Smooth muscle cell (in vitro differentiated cells): ENCODE results near the gene IL23R. TPM values are rescaled to one million over a fixed set of nuclear protein-coding genes. Genes with fewer than 3 reads are reported as not detected.

ENCODE experiments used
- DNase-seq: peaks from one replicate; lab custom pipeline; 2025; ENCODE audit not compliant: unreplicated experiment; lab: John Stamatoyannopoulos, UW
- H2AFZ ChIP-seq: fragments of 200-600 bp; sonication (generic); 2 replicates; pipeline ENCODE4 v1.6.0; 2016; ENCODE audit warnings: antibody characterized with exemption, low read depth, mild to moderate bottlenecking
- H3F3A ChIP-seq: fragments of 200-600 bp; sonication (generic); 2 replicates; pipeline ENCODE4 v1.6.0; 2017; ENCODE audit warnings: antibody characterized with exemption, low read depth
- H3K27ac ChIP-seq: fragments of 200-600 bp; sonication (generic); 2 replicates; pipeline ENCODE4 v1.5.1; 2016; ENCODE audit warnings: low read depth, mild to moderate bottlenecking
- H3K27me3 ChIP-seq: fragments of 200-600 bp; sonication (generic); 2 replicates; pipeline ENCODE4 v1.6.1; 2016; ENCODE audit warnings: low read depth, mild to moderate bottlenecking
- H3K36me3 ChIP-seq: fragments of 200-600 bp; sonication (generic); 2 replicates; pipeline ENCODE4 v1.5.1; 2016; ENCODE audit warnings: low read depth
- H3K4me1 ChIP-seq: fragments of 200-600 bp; sonication (generic); 2 replicates; pipeline ENCODE4 v1.5.1; 2016; ENCODE audit warnings: low read depth
- H3K4me2 ChIP-seq: fragments of 200-600 bp; sonication (generic); 2 replicates; pipeline ENCODE4 v1.6.0; 2016; ENCODE audit warnings: mild to moderate bottlenecking
- H3K4me3 ChIP-seq: fragments of 200-600 bp; sonication (generic); 2 replicates; pipeline ENCODE4 v1.5.1; 2016; ENCODE audit warnings: mild to moderate bottlenecking
- H3K79me2 ChIP-seq: fragments of 200-600 bp; sonication (generic); 2 replicates; pipeline ENCODE4 v1.6.0; 2016; ENCODE audit warnings: low read depth, mild to moderate bottlenecking
- H3K9ac ChIP-seq: fragments of 200-600 bp; sonication (generic); 2 replicates; pipeline ENCODE4 v1.6.0; 2016; ENCODE audit warnings: low read depth
- H3K9me3 ChIP-seq: fragments of 200-600 bp; sonication (generic); replicated peaks from 2 replicates; pipeline ENCODE4 v1.5.1; 2016; ENCODE audit warnings: low read depth
- H4K20me1 ChIP-seq: fragments of 200-600 bp; sonication (generic); 2 replicates; pipeline ENCODE4 v1.6.0; 2016; ENCODE audit warnings: low read depth
- CTCF ChIP-seq: fragments of 200-600 bp; sonication (generic); IDR thresholded peaks from 2 replicates; pipeline ENCODE4 v1.5.1; 2017; ENCODE audit warnings: borderline replicate concordance, mild to moderate bottlenecking, antibody characterized with exemption; ENCODE audit not compliant: insufficient read depth, poor library complexity, severe bottlenecking
- WGBS: methylation state at CpG from one replicate; pipeline ENCODE4 v1.1.7; 2016; ENCODE audit warnings: low lambda C conversion rate; 5-methylcytosine and 5-hydroxymethylcytosine counted together
- polyA plus RNA-seq: library from polyadenylated mRNA; unstranded; fragments of >200 nt; fragmentation: Nextera tagmentation; extraction: Ambion mirVana; gene quantifications from 2 replicates; pipeline ENCODE4 v1.2.1, GENCODE V29; 2016
- small RNA-seq: library from RNA; depleted of rRNA; stranded (forward); fragments of <200 nt; gene quantifications from one replicate; pipeline ENCODE3, GENCODE V24; 2014
- total RNA-seq: library from RNA; depleted of rRNA; stranded (reverse); fragments of >200 nt; gene quantifications from 2 replicates; pipeline ENCODE4 v1.2.3, GENCODE V29; 2014

Gene IL23R
- total and polyA plus RNA-seq, 2 experiments from 2014 or later, result not detected

GRCh38 chr1:67306547-67306946 lies 140.3 kb downstream of the IL23R start:
- peak overlapping the region; percentile 57 for H3K4me3 ChIP-seq
- no peaks in the 10 kb centered on the region for H3K36me3 ChIP-seq
- WGBS, result 94% methylated on average over 7 of the region's 7 CpGs
- no peak for TF ChIP-seq CTCF
- no peak overlapping the region for H3K4me2 ChIP-seq
- H2AFZ ChIP-seq, result no peak overlapping the region
- H3K79me2 ChIP-seq, result no peaks in the 10 kb centered on the region
- H3K27ac ChIP-seq, result no peak overlapping the region
- H3F3A ChIP-seq, result no peaks in the 10 kb centered on the region
- no peak for DNase-seq
- peaks cover 65% of the 10 kb centered on the region for H3K27me3 ChIP-seq
- peaks cover 10% of the 10 kb centered on the region for H3K4me1 ChIP-seq
- H3K9me3 ChIP-seq, result no peaks in the 10 kb centered on the region
- no peak overlapping the region for H3K9ac ChIP-seq
- no peaks in the 10 kb centered on the region for H4K20me1 ChIP-seq

GRCh38 chr1:67307251-67308060 lies 141.2 kb downstream of the IL23R start, which contains the start of gene IL12RB2:
Gene IL12RB2 (plus strand): TSS chr1:67307873. CDS start chr1:67320369, 12,496 bp downstream.
- Histone ChIP-seq H3K9ac (no peak within 1 kb of the TSS), H3F3A (no peaks in the 10 kb centered on the region), H3K9me3 (no peaks in the 10 kb centered on the region), H2AFZ (peak within 1 kb of the TSS; percentile 76), H3K4me3 (peak within 1 kb of the TSS; percentile 57), H3K36me3 (no peaks in the 10 kb centered on the region), H3K4me1 (peaks cover 10% of the 10 kb centered on the region), H4K20me1 (no peaks in the 10 kb centered on the region), H3K27me3 (peaks cover 64% of the 10 kb centered on the region), H3K27ac (no peak within 1 kb of the TSS), H3K4me2 (peak within 1 kb of the TSS; percentile 95), H3K79me2 (no peaks in the 10 kb centered on the region)
- TF ChIP-seq CTCF, result no peak
- WGBS, result 8% methylated on average over 39 of the region's 75 CpGs
- DNase-seq, result no peak

GRCh38 chr1:67308136-67308535 lies 141.9 kb downstream of the IL23R start:
- H3K4me2 ChIP-seq, result peak overlapping the region; percentile 95
- peaks cover 59% of the 10 kb centered on the region for H3K27me3 ChIP-seq
- H3K9me3 ChIP-seq, result no peaks in the 10 kb centered on the region
- WGBS, result 36% methylated on average over 15 of the region's 15 CpGs
- H3F3A ChIP-seq, result no peaks in the 10 kb centered on the region
- TF ChIP-seq CTCF, result no peak
- no peaks in the 10 kb centered on the region for H3K79me2 ChIP-seq
- H4K20me1 ChIP-seq, result no peaks in the 10 kb centered on the region
- no peak overlapping the region for H2AFZ ChIP-seq
- H3K27ac ChIP-seq, result no peak overlapping the region
- H3K36me3 ChIP-seq, result no peaks in the 10 kb centered on the region
- no peak overlapping the region for H3K9ac ChIP-seq
- DNase-seq, result no peak
- peak overlapping the region; percentile 57 for H3K4me3 ChIP-seq
- peaks cover 10% of the 10 kb centered on the region for H3K4me1 ChIP-seq

Small RNAs within 50 kb of the gene (small RNA-seq; reads per million reads assigned to genes)
- gene RNU4ATAC4P (not detected), gene RNU6-586P (not detected)

Other genes with a start within 250 kb of the IL23R start
- gene DNAI4, start 241.6 kb upstream of the IL23R start, total RNA-seq, result 2.2 and 2.4 TPM in 2 replicates
- 0.63 and 3.9 TPM in 2 replicates for gene DNAI4, start 241.6 kb upstream of the IL23R start, polyA plus RNA-seq
- 36.1 and 54.4 TPM in 2 replicates for gene MIER1, start 241.5 kb upstream of the IL23R start, total RNA-seq
- 17.4 and 25.5 TPM in 2 replicates for gene MIER1, start 241.5 kb upstream of the IL23R start, polyA plus RNA-seq
- gene SLC35D1, start 112.3 kb upstream of the IL23R start, total RNA-seq, result 28.2 and 29.9 TPM in 2 replicates
- gene SLC35D1, start 112.3 kb upstream of the IL23R start, polyA plus RNA-seq, result 8.6 and 13.3 TPM in 2 replicates
- not detected in 2 replicates for gene C1orf141, start 31.5 kb upstream of the IL23R start, total RNA-seq
- not detected in 2 replicates for gene C1orf141, start 31.5 kb upstream of the IL23R start, polyA plus RNA-seq
- 0.49 TPM in 1 of 2 replicates, not detected in the other for gene IL12RB2, start 141.4 kb downstream of the IL23R start, total RNA-seq
- gene IL12RB2, start 141.4 kb downstream of the IL23R start, polyA plus RNA-seq, result 0.50 TPM in 1 of 2 replicates, not detected in the other